HG03095 (cell line): ENCODE results near the gene RTP4.
A peak's percentile ranks its signal among the peaks of the same experiment; 100 is the strongest.

Experiments used
- ATAC-seq: cut with Tn5 transposase; IDR thresholded peaks from one replicate; pipeline ENCODE4 v1.9.1; 2021; ENCODE audit warnings: moderate library complexity; ENCODE audit not compliant: unreplicated experiment

Gene RTP4, protein sequence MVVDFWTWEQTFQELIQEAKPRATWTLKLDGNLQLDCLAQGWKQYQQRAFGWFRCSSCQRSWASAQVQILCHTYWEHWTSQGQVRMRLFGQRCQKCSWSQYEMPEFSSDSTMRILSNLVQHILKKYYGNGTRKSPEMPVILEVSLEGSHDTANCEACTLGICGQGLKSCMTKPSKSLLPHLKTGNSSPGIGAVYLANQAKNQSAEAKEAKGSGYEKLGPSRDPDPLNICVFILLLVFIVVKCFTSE

GRCh38 chr3:187368251-187369088, at the start of gene RTP4:
RTP4 (plus strand) TSS chr3:187368385; CDS start chr3:187368442, 57 bp downstream.
- peak; percentile 94 for ATAC-seq

DNA sequence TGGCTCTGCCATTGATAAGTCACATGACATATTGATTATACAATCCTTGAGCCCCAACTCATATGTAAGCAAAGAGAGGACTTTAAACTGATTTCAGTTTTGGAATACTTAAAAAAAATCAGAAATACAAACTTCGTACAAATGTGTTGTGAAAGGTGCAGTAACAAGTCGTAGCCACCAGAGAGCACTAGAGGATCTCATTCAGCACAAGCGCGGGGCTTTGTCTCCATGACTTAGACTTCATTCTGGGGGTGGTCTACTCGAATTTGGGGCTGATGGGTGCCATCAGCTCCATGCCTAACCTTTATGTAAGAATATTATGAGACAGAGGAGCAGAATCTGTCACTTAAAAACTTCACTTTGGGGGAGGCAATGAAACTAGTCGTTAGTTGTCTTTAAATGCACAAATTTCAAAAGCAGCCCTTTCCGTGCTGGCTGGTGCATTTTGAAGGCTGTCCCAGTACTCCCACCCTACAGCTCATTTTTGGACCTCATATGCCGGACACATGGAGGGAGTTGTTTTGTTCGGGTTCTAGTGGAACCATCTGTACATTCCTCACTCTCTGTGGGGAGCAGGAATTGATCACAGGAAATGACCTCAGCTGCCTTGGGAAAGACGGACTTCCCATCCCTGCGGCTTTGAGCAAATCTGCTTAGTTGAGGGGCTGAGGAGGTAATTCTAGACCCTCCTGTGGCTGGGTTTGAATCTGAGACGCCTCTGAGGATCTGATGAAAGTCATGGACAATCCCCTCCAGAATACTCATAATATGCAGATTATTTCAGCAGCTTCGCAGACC, 49.2 kb upstream of the RTP4 start:
- no peak for ATAC-seq

DNA sequence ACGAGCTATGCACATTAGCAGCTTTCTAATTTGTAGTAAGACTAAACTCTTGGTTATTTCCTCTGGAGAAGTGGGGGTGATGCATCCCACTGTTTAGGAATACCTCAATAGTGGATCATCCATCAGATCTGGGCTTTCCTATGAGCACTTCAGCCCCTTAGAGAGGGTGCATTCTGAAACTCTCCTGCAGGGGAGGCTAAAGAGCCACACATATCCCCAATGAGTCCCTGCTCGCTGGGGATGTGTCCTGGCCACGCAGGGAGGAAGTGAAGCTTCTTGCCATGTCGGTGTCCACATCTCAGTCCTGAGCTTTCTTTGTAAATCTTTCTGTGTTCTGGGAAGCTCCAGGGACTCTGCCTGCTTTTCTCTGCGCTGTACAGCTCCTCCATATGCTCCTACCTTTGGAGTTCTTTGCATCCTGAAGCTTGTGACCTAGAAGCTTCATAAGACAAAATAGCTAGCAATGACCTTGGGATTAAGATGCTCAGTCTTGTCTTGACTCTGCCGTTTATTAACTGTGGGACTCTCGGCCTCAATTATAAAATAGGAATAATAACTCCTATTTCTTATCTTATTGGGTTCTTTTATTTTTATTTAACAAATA, 48.4 kb upstream of the RTP4 start:
- ATAC-seq = peak; percentile 83

GRCh38 chr3:187321766-187322165, 46.4 kb upstream of the RTP4 start:
- ATAC-seq = no peak

- no peak for ATAC-seq
Measured at GRCh38 chr3:187322291-187322690, 45.9 kb upstream of the RTP4 start.

- ATAC-seq = no peak
Measured at GRCh38 chr3:187323091-187323490, 45.1 kb upstream of the RTP4 start.

DNA sequence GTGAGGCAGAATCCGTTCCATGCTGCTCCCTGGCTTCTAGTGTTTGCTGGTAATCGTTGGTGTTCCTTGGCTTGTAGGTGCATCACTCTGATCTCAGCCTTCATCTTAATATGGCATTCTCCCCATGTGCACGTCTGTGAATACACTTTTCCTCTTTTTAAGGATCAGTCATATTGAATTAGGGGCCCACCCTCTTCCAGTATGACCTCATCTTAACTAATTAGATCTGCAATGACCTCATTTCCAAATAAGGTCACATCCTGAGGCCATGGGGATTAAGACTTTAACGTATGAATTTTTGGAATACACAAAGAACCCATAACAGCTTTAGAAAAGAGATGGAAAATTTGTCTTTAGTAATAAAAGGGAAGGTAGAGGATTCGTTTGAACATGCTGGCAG, 42.6 kb upstream of the RTP4 start:
- ATAC-seq = no peak

DNA sequence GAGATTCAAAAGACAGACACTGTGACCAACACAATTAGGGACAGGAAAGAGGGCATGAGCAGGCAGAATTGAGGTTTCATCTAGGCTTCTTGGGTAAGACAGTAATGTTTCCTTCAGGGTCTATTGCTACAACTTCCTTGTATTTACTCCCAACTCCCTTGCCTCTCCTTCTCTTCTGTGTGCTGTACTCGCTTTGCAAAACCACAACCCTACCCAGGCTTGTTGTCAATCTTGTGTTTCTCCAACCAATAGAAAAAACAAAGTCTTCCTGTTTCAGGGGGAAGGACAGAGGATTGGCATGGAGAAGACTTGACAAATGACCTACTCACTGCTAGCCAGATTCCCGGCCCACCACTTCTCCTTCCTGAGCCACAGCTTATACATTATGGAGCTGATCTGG, 40.3 kb upstream of the RTP4 start:
- ATAC-seq = no peak

- ATAC-seq = no peak
Measured at GRCh38 chr3:187328691-187329090, 39.5 kb upstream of the RTP4 start.

DNA sequence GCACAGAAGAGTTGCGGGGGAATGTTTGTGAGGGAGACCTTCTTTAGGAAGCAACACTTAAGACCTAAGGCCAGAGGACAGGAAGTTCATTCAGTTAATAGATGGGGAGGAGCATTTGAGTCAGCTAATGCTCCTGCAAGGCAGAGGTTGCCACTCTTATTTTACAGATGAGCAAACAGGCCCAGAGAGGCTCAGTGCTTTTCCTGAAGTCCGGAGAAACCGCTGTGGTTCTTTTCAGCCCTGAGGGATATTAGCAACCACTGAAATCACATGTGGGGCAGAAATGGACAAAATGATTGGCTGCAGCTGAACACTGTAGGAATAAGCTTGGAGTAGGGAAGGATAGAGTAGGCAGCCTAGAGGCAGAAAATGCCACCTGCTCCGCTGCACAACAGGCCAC, 33.3 kb upstream of the RTP4 start:
- ATAC-seq = no peak

- ATAC-seq = no peak
Measured at GRCh38 chr3:187336322-187336721, 31.9 kb upstream of the RTP4 start.

DNA sequence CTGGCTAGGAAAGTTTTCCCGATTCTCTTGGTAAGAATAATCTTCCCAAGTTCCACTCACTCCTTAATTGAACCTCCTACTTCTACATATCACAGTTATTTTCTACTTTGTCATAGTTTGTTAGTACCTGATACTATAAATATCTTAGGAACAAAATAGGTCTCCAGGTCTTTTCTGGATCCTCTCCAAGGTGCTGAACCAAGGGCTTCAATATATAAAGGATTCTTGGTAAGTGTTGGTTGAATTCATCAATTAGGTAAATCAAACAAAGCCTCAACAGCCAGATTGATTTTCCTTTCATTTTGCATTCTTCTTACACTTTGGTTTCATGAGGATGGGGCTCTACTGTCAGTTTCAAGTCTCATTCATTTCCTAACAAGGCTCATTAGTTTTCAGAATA, 27.6 kb upstream of the RTP4 start:
- no peak for ATAC-seq

- ATAC-seq = no peak
Measured at GRCh38 chr3:187342255-187342654, 25.9 kb upstream of the RTP4 start.

DNA sequence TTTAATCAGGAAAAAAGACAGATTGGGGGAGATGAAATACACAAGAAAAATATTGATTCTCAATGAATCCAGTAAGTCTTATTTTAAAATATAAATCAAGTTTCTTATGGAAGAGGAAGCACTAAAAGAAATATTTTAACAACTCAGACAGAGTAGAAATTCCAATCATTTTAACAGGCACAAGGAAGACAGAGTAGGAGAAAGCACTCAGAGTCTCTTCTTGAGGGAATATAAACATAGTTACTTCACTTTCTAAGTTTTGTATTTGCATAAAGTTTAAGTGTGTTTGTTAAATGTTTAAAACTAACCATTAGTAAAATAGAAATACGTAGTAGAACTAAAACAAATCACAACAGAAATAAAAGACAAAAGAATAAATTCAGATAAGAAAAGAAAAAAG, 24.5 kb upstream of the RTP4 start:
- no peak for ATAC-seq

DNA sequence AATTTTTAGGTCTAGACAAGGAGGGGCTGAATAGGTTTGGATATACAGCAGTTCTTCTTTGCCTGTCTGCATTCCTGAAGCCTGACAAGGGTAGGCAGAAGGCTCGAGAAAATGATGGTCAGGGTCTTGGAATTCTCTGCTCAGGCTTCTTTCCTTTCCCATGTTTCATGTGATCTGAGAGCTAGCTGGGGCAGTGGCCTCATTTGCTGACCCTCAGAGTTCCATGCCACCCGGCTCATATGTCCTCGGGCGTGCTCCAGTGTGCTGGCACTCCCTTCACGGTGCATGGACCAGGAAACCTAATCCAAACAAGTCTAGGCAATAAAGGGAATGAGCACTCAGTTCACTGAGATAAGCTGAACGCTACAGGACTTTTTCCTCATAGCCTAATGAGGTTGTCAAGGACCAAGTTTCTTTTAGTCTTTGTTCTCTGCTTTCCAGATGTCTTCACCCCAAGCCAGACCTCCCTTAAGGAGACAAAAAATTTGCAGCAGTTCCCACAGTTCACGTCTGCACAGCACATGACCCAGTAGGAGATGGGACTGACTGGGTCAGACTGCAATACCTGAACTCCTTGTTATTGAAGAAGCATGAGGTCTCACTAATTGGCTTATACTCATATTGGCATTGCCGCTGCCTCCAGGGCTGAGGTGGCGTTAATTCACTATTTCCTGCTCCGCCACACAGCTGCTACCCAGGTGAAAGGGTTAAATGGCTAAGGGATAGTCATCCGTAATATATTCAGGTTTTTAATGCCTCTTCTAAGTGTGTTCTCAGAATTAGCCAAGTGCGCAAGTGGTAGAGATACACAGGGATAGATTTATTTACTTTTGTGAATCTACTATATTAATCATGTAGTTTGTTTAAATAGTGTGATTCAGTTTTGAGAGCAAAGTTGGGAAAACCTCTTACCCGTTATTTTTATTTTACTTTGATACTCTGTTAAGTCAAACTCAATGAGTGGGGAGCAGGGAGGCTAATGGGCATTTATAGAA, 15.3 kb upstream of the RTP4 start:
- no peak for ATAC-seq

- ATAC-seq = no peak
Measured at GRCh38 chr3:187358068-187358467, 10.1 kb upstream of the RTP4 start.

GRCh38 chr3:187359798-187360486, 8.2 kb upstream of the RTP4 start:
- ATAC-seq = no peak

- no peak for ATAC-seq
Measured at GRCh38 chr3:187360596-187360995, 7.6 kb upstream of the RTP4 start.

DNA sequence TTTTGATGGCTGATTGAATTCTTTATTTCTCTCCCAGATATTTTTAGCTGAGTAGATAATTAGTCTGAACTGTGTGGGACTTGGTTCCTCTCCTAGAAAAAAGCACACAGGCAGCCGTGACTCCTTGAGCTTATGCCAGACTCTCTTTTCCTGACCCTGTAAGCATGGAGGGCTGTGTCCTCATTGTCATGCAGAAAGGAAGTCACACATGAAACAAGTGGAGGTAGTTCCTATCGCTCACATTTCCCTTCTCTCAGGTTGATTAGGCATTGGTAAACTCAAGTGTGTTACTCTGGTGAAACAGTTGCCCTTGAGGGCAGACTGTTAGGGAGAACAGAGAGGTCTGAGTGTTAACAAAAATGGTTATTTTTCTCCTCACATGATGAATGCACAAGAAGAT, 6.3 kb upstream of the RTP4 start:
- no peak for ATAC-seq
